GM18519 (cell line): ENCODE results near the gene ACVR1C.

Experiments used
- ATAC-seq: cut with Tn5 transposase; IDR thresholded peaks from one replicate; pipeline ENCODE4 v1.9.1; 2021; ENCODE audit warnings: mild to moderate bottlenecking, moderate library complexity; ENCODE audit not compliant: unreplicated experiment, low FRiP score

Gene ACVR1C

DNA sequence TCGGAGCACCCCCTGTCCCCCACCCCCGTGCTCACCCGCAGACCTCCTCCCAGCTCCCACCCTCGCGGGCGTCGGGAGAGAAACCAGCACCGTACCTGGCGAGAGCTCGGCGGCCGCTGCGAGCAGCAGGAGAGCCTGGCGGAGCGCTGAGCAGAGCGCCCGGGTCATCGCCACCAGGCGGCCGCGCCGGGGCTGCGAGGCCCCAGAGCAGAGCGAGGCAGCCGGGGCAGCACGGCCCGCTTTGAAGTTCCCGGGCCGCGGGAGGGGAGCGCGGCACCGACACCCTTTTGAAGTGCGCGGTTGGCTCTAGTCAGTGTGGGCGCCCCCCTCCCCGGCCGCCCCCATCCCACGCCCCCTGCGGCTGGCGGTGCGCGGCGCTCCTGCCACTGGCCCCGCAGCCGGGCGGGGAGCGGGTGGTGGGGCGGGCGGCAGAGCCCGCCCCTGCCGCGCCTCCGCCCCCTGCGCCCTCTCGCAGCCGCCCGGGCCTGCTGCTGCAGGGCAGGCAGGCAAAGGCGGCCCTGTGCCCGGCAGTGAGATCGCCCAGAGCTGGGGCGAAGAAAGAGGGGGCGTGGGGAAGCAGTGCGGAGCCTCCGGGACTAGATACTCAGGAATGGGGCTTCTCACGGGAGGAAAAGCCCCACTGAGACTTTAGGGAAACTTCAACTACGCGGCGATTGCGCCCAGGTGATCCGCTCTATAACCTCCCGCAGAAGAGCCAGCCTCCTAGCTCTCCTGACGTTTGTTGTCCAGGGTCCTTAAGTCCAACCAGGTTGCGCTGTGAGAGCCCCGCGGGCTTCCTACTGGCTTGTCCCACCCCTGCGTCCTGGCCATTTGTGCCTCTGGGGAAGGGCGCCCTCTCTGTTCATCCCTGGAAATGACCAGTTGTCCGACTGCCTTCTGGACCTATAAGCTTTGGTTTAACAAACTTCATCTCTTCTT is at the start of gene ACVR1C:
Gene ACVR1C (minus strand): TSS at position 388 of the 939 bp plus-strand sequence. CDS start 220 bp downstream, at position 168.
- peak; percentile 86 for ATAC-seq

DNA sequence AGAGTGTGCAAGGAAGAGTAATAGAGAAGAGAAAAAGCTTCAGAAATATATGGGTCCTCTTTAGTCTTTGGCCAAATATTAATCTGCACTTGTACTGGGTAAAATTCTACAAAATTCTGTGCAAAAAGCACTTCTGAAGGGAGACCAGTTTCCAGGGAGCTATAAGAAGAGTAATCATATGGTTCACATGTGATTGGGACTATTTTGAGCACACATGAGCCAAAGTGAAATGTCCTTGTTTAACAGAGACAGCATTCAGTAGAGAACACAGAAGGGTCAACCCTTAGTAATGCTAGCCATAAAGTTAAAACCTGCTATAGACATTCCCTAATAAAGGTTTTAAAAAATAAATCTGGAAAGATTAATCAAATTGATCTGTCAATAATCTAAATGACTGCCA is 49.3 kb upstream of the ACVR1C start:
- ATAC-seq, result no peak

GRCh38 chr2:157672129-157672528 is 43.5 kb upstream of the ACVR1C start:
- ATAC-seq, result no peak

- ATAC-seq, result no peak
These were observed 33.7 kb upstream of the ACVR1C start for GRCh38 chr2:157662401-157662800.

DNA sequence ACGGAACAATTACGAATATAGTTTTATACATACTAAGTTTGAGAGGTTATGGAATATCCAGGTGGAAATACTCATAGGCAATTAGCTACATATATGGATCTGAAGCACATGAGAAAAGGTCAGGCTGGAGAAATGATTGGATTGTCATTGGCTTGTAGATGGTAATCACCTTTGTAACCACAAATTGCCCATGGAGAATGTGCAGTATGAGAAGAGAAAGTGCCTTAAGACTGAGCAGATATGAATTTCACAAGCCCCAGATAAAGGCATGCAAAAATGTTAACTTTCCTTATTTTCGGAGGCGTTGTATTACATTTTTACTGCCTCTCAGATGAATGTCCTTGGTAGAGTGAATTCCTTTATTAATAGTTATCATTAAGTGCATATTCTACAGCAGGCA is 33.1 kb upstream of the ACVR1C start:
- ATAC-seq, result no peak

GRCh38 chr2:157657858-157658257 is 29.2 kb upstream of the ACVR1C start:
- no peak for ATAC-seq

GRCh38 chr2:157657101-157657500 is 28.4 kb upstream of the ACVR1C start:
- ATAC-seq, result no peak

GRCh38 chr2:157644776-157645175 is 16.1 kb upstream of the ACVR1C start:
- ATAC-seq, result no peak

GRCh38 chr2:157631861-157632260 is 3.2 kb upstream of the ACVR1C start:
- no peak for ATAC-seq

DNA sequence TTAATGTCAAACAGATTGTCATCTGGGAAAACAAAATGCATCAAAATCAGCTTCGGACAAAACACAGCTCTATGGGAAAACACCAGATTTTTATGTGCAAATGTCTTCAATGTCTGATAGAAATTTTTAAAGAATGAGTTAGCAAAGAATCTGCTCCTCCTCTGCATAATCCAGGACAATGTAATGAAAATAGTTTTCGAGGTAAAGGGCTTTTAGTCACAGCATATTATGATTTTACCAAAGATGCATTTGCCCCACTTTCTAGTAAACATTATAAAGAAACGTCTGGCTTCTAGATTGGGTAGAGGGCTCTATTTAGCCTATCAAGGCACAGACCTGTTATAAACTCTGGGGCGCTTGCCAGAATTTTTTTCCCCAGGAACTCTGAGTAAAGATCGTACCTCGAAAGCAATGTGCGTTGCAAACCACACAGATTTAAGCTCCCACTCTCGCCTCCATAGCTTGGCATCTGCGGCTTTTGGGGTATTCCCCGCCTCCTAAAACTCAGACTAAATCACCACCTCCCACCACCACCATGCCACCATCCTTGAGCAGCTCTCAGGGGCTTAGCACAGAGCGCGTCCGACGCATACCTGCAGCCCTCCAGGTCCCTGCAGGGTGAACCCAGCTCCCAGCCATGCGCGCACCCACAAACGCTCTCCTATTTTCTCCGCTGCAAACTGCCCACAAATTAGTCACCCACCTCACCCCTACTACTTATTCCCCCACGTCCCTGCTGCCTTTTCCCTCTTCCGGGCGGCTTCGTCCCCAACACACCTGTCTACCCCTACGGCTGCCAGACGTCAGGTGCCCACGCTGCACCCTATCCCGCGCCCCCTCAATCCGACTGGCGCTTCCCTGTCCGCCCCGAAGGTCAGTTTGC is 829 bp downstream of the ACVR1C start:
- no peak for ATAC-seq

GRCh38 chr2:157625296-157625695 is 3.4 kb downstream of the ACVR1C start:
- ATAC-seq, result no peak

DNA sequence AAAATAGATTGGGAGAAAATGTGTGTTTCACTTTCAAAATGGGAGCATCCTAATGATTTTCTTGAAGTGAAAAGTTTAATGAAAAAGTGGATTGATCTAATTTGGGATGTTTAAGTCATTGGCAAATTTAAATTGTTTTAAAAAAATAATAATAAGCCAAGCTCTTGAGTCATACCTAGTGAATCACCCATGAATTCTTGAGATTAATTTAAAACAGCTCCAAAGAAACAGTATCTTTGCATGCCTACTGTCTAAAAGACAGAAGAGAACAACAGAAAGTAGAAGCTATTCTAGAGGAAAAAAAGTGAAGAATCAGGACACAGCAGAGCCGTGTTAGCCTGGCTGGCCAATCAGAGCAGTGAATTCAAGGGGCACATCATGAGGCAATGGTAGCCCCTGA is 7.7 kb downstream of the ACVR1C start:
- no peak for ATAC-seq

- ATAC-seq, result no peak
These were observed 16.9 kb downstream of the ACVR1C start for GRCh38 chr2:157611726-157612125.

GRCh38 chr2:157611110-157611509 is 17.6 kb downstream of the ACVR1C start:
- no peak for ATAC-seq

- ATAC-seq, result no peak
These were observed 22.1 kb downstream of the ACVR1C start for GRCh38 chr2:157606534-157606933.

DNA sequence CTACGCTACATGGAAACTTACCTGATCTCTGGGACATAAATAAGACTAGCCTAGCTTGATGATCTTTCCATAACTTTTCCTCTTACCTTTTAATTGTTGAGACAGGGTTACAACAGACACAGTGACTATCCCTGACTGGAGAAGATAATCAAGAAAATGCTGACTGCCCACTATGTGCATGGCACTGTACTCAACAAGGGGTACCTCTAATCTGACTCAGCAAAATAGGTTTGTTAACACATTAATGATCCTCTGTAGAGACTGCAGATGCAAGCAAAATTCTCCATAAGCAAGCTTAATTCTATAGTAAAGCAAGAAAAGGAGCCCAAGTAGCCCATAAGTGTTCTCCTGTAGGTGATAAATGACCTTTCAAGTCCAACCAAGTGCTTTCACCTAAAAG is 25.5 kb downstream of the ACVR1C start:
- no peak for ATAC-seq

DNA sequence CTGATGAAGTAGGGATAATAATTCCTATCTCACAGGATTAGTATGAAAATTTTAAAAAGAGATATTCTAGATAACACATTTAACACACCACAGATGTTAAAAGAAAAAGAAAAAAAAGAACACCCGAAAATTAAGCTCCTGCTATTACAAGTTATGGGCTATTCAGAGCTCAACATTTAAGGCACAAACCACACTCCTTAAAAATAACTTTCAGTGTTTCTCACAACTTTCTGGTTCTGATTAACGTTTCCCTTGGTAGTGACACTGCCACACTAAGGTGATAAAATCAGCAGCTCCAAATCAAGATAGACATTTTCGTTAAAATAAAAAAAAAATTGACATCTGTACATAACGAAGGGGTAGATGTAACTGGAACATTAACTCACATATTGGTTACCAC is 26.9 kb downstream of the ACVR1C start:
- no peak for ATAC-seq

GRCh38 chr2:157596992-157597681 is 31.5 kb downstream of the ACVR1C start:
- peak; percentile 48 for ATAC-seq

- ATAC-seq, result no peak
These were observed 35.3 kb downstream of the ACVR1C start for GRCh38 chr2:157593411-157593810.

DNA sequence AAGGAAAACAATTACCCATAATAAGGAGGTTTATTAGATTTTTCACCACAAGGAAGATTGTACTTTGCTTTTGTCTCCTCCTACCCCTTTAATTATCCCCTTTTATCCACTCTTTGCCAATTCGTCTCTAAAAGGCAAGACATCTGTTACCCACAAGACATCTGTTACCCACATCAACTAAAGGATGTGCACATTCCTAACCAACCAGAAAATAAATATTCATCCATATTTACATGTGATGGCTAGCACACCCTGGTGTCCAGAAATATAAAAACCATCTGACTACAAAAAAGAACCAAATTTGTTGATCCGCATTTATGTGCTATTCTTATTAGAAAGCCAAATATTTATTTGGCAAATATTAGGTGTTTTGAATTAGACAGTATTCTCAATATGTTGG is 35.7 kb downstream of the ACVR1C start:
- ATAC-seq, result no peak

DNA sequence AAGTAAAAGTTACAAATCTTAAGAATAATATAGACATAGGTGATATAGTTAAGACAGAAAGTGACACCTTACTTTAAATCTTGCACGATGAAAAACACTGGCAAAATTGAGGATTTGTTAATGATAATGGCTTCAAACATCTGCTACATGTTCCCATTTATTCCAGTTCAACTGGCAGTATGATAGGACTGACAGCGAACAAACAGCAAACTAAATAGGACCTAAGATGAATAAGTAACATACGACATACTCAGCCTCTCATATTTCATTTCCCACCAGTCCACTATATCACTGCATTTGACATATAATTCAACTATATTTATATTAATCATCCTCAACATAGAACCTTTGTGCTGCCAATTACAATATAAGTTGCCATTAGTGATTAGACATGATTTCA is 36.3 kb downstream of the ACVR1C start:
- ATAC-seq, result no peak
